HG03558 (cell line): ENCODE results near the gene CYP4B1.
"Not testable (repeated sequence)": the region's sequence is repeated elsewhere in the genome, so short reads cannot be mapped to it uniquely, and the experiment has no call there.

Experiments
- ATAC-seq: cut with Tn5 transposase; IDR thresholded peaks from one replicate; pipeline ENCODE4 v1.9.1; 2021; ENCODE audit warnings: moderate number of reproducible peaks; ENCODE audit not compliant: unreplicated experiment; ENCODE audit errors: extremely low read depth

The CYP4B1 gene

GRCh38 chr1:46798810-46799209 lies at the start of gene CYP4B1:
TSS of gene CYP4B1 (plus strand) at chr1:46799046. CDS start at chr1:46799082, 36 bp downstream.
- ATAC-seq: no peak

GRCh38 chr1:46749404-46749803 lies 49.4 kb upstream of the CYP4B1 start:
- ATAC-seq: no peak

- no peak for ATAC-seq
Measured at GRCh38 chr1:46749921-46750404, 48.9 kb upstream of the CYP4B1 start.

- no peak for ATAC-seq
Measured at GRCh38 chr1:46753985-46754384, 44.9 kb upstream of the CYP4B1 start.

- ATAC-seq: not testable (repeated sequence)
Measured at GRCh38 chr1:46754707-46755106, 44.1 kb upstream of the CYP4B1 start.

- ATAC-seq: no peak
Measured at GRCh38 chr1:46755121-46755520, 43.7 kb upstream of the CYP4B1 start.

- ATAC-seq: no peak
Measured at GRCh38 chr1:46757247-46757955, 41.4 kb upstream of the CYP4B1 start.

GRCh38 chr1:46757956-46758528 lies 40.8 kb upstream of the CYP4B1 start:
- no peak for ATAC-seq

GRCh38 chr1:46760558-46761166 lies 38.2 kb upstream of the CYP4B1 start:
- no peak for ATAC-seq

GRCh38 chr1:46761740-46762139 lies 37.1 kb upstream of the CYP4B1 start:
- no peak for ATAC-seq

- ATAC-seq: no peak
Measured at GRCh38 chr1:46764402-46764801, 34.4 kb upstream of the CYP4B1 start.

GRCh38 chr1:46767649-46768282 lies 31.1 kb upstream of the CYP4B1 start:
- no peak for ATAC-seq

GRCh38 chr1:46768445-46768844 lies 30.4 kb upstream of the CYP4B1 start:
- ATAC-seq: no peak

- ATAC-seq: no peak
Measured at GRCh38 chr1:46769028-46769740, 29.7 kb upstream of the CYP4B1 start.

- ATAC-seq: no peak
Measured at GRCh38 chr1:46770541-46770940, 28.3 kb upstream of the CYP4B1 start.

- no peak for ATAC-seq
Measured at GRCh38 chr1:46772571-46772970, 26.3 kb upstream of the CYP4B1 start.

GRCh38 chr1:46774297-46774696 lies 24.5 kb upstream of the CYP4B1 start:
- ATAC-seq: no peak

- not testable (repeated sequence) for ATAC-seq
Measured at GRCh38 chr1:46778456-46778855, 20.4 kb upstream of the CYP4B1 start.

- no peak for ATAC-seq
Measured at GRCh38 chr1:46784666-46785065, 14.2 kb upstream of the CYP4B1 start.

GRCh38 chr1:46788634-46789033 lies 10.2 kb upstream of the CYP4B1 start:
- ATAC-seq: not testable (repeated sequence)
